Loucy (cell line): ENCODE data around the gene POC1A.

ENCODE experiments used
- CTCF ChIP-seq: fragments of 200-600 bp; sonication (generic); conservative IDR thresholded peaks from 2 replicates; pipeline ENCODE4 v1.5.1; 2014; ENCODE audit warnings: mild to moderate bottlenecking, antibody characterized with exemption, low read length
- EZH2phosphoT487 ChIP-seq: fragments of 200-600 bp; IDR thresholded peaks from 2 replicates; pipeline ENCODE4 v1.6.1; 2018; ENCODE audit warnings: antibody characterized with exemption, mild to moderate bottlenecking, moderate library complexity, borderline replicate concordance

GRCh38 chr3:52041118-52041731 lies 113.0 kb downstream of the POC1A start:
- peak; percentile 60 for TF ChIP-seq CTCF
- TF ChIP-seq EZH2phosphoT487, result no peak
